Esophagus (tissue), 2 donors: Measurements from ENCODE around the gene SORBS1. TPM values are rescaled to one million over a fixed set of nuclear protein-coding genes. Genes with fewer than 3 reads are reported as not detected.

Experiments
- H3K27ac ChIP-seq, 2 donors: one replicate each; pipeline ENCODE4 v1.5.1; 2013; ENCODE audit warnings: low read depth in 2 of 2, mild to moderate bottlenecking in 2 of 2, inconsistent platforms in 1 of 2, low read length in 1 of 2, moderate library complexity in 1 of 2
- H3K27me3 ChIP-seq, 2 donors: one replicate each; pipeline ENCODE4 v1.6.1; 2013; ENCODE audit warnings: low read length in 2 of 2, control low read depth in 1 of 2, mild to moderate bottlenecking in 1 of 2; ENCODE audit not compliant: insufficient read depth in 2 of 2, control insufficient read depth in 1 of 2
- H3K36me3 ChIP-seq, 2 donors: one replicate each; pipeline ENCODE4 v1.6.1; 2013; ENCODE audit warnings: low read length in 1 of 2; ENCODE audit not compliant: control insufficient read depth in 2 of 2, insufficient read depth in 2 of 2
- H3K4me1 ChIP-seq, 2 donors: one replicate each; pipeline ENCODE4 v1.6.1; 2013; ENCODE audit warnings: low read length in 1 of 2; ENCODE audit not compliant: control insufficient read depth in 2 of 2, insufficient read depth in 2 of 2
- H3K4me3 ChIP-seq, 2 donors: one replicate each; pipeline ENCODE4 v1.5.1; 2013; ENCODE audit warnings: low read length in 2 of 2, mild to moderate bottlenecking in 2 of 2, low read depth in 1 of 2, moderate library complexity in 1 of 2
- H3K9me3 ChIP-seq, 2 donors: one replicate each; pipeline ENCODE4 v1.6.1; 2013; ENCODE audit warnings: mild to moderate bottlenecking in 2 of 2, low read depth in 1 of 2, low read length in 1 of 2, moderate library complexity in 1 of 2; ENCODE audit not compliant: control insufficient read depth in 2 of 2, insufficient read depth in 1 of 2
- WGBS, 2 donors: extraction: QIAGEN DNeasy Blood & Tissue Kit; methylation state at CpG; one replicate each; pipeline ENCODE4 v1.1.7; 2013; 5-methylcytosine and 5-hydroxymethylcytosine counted together
- polyA plus RNA-seq, 2 donors: library from polyadenylated mRNA; stranded (reverse); fragments of 200-250 nt; gene quantifications; one replicate each; pipeline ENCODE4 v1.2.3, GENCODE V29; 2013
- donor health status: healthy with polysubstance abuse.
- donor health status: Bipolar disorder and iron deficiency.

Gene SORBS1
- polyA plus RNA-seq, 2 donors = 32.7 to 66.3 TPM

- H3K27me3 ChIP-seq = no peaks in the 10 kb centered on the region
- peaks cover 2 to 7% of the 10 kb centered on the region in 2 donors for H3K4me1 ChIP-seq
- H3K27ac ChIP-seq = peak overlapping the region; percentile 58 to 80
- H3K9me3 ChIP-seq = no peaks in the 10 kb centered on the region
- no peak overlapping the region for H3K4me3 ChIP-seq
- WGBS, 2 donors = 6 to 14% methylated on average over 1 of the region's 1 CpG
- peaks cover 3 to 14% of the 10 kb centered on the region in 2 donors for H3K36me3 ChIP-seq
Observed at GRCh38 chr10:95266674-95267095, 294.5 kb downstream of the SORBS1 start.

GRCh38 chr10:95265572-95265971 is 295.6 kb downstream of the SORBS1 start:
- H3K9me3 ChIP-seq = no peaks in the 10 kb centered on the region
- no peaks in the 10 kb centered on the region for H3K27me3 ChIP-seq
- 90 to 93% methylated on average over 8 of the region's 8 CpGs for WGBS, 2 donors
- H3K36me3 ChIP-seq = peaks cover 0 to 14% of the 10 kb centered on the region in 2 donors
- peaks cover 5 to 10% of the 10 kb centered on the region in 2 donors for H3K4me1 ChIP-seq
- H3K4me3 ChIP-seq = no peak overlapping the region
- peak overlapping the region in 1 of 2 donors; percentile 80 for H3K27ac ChIP-seq

- no peak overlapping the region for H3K4me3 ChIP-seq
- peaks cover 0 to 16% of the 10 kb centered on the region in 2 donors for H3K36me3 ChIP-seq
Observed at GRCh38 chr10:95264227-95265051, 296.7 kb downstream of the SORBS1 start.

GRCh38 chr10:95263864-95264226 is 297.3 kb downstream of the SORBS1 start:
- Histone ChIP-seq H3K4me1 (peaks cover 5 to 12% of the 10 kb centered on the region in 2 donors), H3K27ac (peak overlapping the region; percentile 63 to 65), H3K27me3 (no peaks in the 10 kb centered on the region), H3K9me3 (no peaks in the 10 kb centered on the region), H3K36me3 (peaks cover 0 to 16% of the 10 kb centered on the region in 2 donors), H3K4me3 (no peak overlapping the region)
- WGBS, 2 donors = 74 to 77% methylated on average over 7 of the region's 7 CpGs

More at GRCh38 chr10:95264227-95265051, 296.7 kb downstream of the SORBS1 start:
- 58 to 66% methylated on average over 6 of the region's 6 CpGs for WGBS, 2 donors
- no peaks in the 10 kb centered on the region for H3K27me3 ChIP-seq
- peak overlapping the region; percentile 65 to 69 for H3K27ac ChIP-seq
- no peaks in the 10 kb centered on the region for H3K9me3 ChIP-seq
- peaks cover 5 to 12% of the 10 kb centered on the region in 2 donors for H3K4me1 ChIP-seq

- Histone ChIP-seq H3K27me3 (no peaks in the 10 kb centered on the region), H3K36me3 (peaks cover 0 to 11% of the 10 kb centered on the region in 2 donors), H3K9me3 (no peaks in the 10 kb centered on the region), H3K4me1 (peaks cover 2 to 12% of the 10 kb centered on the region in 2 donors), H3K27ac (peak overlapping the region in 1 of 2 donors; percentile 63), H3K4me3 (no peak overlapping the region)
- 71 to 77% methylated on average over 5 of the region's 5 CpGs for WGBS, 2 donors
Observed at GRCh38 chr10:95262763-95263518, 298.2 kb downstream of the SORBS1 start.

- H3K36me3 ChIP-seq = peaks cover 0 to 11% of the 10 kb centered on the region in 2 donors
- 95 to 100% methylated on average over 3 of the region's 3 CpGs for WGBS, 2 donors
- H3K27ac ChIP-seq = no peak overlapping the region
- H3K9me3 ChIP-seq = no peaks in the 10 kb centered on the region
- H3K27me3 ChIP-seq = no peaks in the 10 kb centered on the region
- H3K4me1 ChIP-seq = peaks cover 2 to 12% of the 10 kb centered on the region in 2 donors
- no peak overlapping the region for H3K4me3 ChIP-seq
Observed at GRCh38 chr10:95261926-95262325, 299.2 kb downstream of the SORBS1 start.

Other genes starting within 250 kb of the SORBS1 start
- gene ALDH18A1, start 95.3 kb upstream of the SORBS1 start, polyA plus RNA-seq = 10 to 100 TPM; 15.7 to 18.5 TPM
- 10 to 100 TPM in 1 of 2 donors, 1 to 10 TPM in 1; 6.4 to 10.5 TPM for gene TCTN3, start 132.6 kb upstream of the SORBS1 start, polyA plus RNA-seq
- 1 to 10 TPM; 2.4 to 3.7 TPM for gene ENTPD1, start 194.8 kb upstream of the SORBS1 start, polyA plus RNA-seq